ENCODE measurements around the gene ESD. TPM values are rescaled to one million over a fixed set of nuclear protein-coding genes. Genes with fewer than 3 reads are reported as not detected.

Gene ESD
- total and polyA plus RNA-seq, 2 donors, result 139 to 177 TPM

GRCh38 chr13:46749951-46750350 lies 47.0 kb downstream of the ESD start:
- H3K27ac ChIP-seq (ENCODE audit: low read depth), result no peak overlapping the region
- WGBS, result 65% methylated on average over 2 of the region's 2 CpGs
- H3K36me3 ChIP-seq (ENCODE audit: insufficient read depth), result no peaks in the 10 kb centered on the region
- no peaks in the 10 kb centered on the region for H3K4me1 ChIP-seq (ENCODE audit: insufficient read depth)
- DNase-seq (ENCODE audit: extremely low spot score), result no peak
- no peak overlapping the region for H3K4me3 ChIP-seq (ENCODE audit: low read depth, low read length)

- 65% methylated on average over 4 of the region's 4 CpGs for WGBS
- no peak for DNase-seq (ENCODE audit: extremely low spot score)
- Histone ChIP-seq H3K4me3 (ENCODE audit: low read depth, low read length) (no peak overlapping the region), H3K36me3 (ENCODE audit: insufficient read depth) (no peaks in the 10 kb centered on the region), H3K27ac (ENCODE audit: low read depth) (no peak overlapping the region), H3K4me1 (ENCODE audit: insufficient read depth) (no peaks in the 10 kb centered on the region)
These were observed 48.7 kb downstream of the ESD start for GRCh38 chr13:46748300-46748699.

DNA sequence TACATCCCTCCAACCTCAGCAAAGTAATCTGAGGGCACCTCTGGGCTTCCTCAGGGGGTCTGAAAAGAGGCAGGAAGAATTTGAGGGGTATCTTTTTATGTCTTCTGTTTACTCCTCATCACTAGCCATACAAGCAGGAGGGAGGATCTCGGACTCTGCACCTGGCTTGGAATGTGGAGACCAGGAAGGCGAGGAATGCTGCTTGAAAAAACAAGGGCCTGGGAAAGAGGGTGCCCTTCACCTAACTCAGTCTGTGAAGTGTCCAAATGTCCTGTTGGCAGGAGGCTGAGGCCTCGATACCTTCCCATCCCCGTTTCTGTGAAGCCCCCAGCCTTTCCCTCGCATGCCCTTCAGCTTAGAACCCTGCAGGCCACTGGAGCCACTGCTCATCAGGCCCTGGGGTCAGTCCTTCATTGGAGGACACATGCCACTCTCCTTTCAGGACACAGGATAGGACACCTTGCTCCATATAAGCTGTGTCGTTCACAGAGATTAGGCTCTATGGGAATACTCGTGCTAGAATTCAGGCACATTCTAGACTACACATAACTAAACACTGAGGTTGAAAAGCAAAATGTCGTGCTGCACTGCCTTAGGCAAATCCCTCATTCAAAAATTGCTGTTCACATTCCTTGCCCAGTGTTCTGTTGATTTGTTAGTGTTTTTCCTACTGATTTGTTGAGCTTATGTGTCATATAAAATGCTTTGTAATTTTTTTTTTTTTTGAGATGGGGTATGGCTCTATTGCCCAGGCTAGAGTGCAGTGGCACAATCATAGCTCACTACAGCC lies 49.7 kb downstream of the ESD start:
- DNase-seq (ENCODE audit: extremely low spot score), result no peak
- Histone ChIP-seq H3K36me3 (ENCODE audit: insufficient read depth) (no peaks in the 10 kb centered on the region), H3K4me1 (ENCODE audit: insufficient read depth) (no peaks in the 10 kb centered on the region), H3K27ac (ENCODE audit: low read depth) (no peak overlapping the region), H3K4me3 (ENCODE audit: low read depth, low read length) (no peak overlapping the region)
- WGBS, result 97% methylated on average over 8 of the region's 8 CpGs

DNA sequence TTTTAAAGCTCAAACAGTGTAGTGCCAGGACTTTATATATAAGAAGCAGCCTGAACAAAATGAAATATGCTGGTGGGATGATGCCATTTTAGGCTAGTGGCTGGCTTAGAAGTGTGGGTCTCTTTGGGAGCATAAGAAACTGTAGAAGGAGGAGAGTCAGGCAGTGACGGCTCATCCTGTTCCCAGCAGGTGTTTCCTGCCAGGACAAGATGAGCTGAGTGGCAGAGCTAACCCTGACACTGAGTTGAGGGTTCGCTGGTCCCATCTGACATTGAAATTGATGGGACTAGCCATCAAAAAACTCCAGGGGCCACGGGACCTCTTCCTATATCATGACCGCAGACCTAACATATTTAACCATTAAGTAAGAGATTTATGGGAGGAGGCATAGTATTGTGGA lies 51.3 kb downstream of the ESD start:
- H3K36me3 ChIP-seq (ENCODE audit: insufficient read depth), result no peaks in the 10 kb centered on the region

GRCh38 chr13:46745062-46745461 lies 51.9 kb downstream of the ESD start:
- WGBS, result 93% methylated on average over 4 of the region's 4 CpGs
- Histone ChIP-seq H3K4me3 (ENCODE audit: low read depth, low read length) (no peak overlapping the region), H3K27ac (ENCODE audit: low read depth) (no peak overlapping the region), H3K4me1 (ENCODE audit: insufficient read depth) (no peaks in the 10 kb centered on the region), H3K36me3 (ENCODE audit: insufficient read depth) (no peaks in the 10 kb centered on the region)
- no peak for DNase-seq (ENCODE audit: extremely low spot score)

More for the DNA sequence above, 51.3 kb downstream of the ESD start:
- Histone ChIP-seq H3K4me3 (ENCODE audit: low read depth, low read length) (no peak overlapping the region), H3K27ac (ENCODE audit: low read depth) (no peak overlapping the region), H3K4me1 (ENCODE audit: insufficient read depth) (no peaks in the 10 kb centered on the region)
- 89% methylated on average over 4 of the region's 4 CpGs for WGBS
- DNase-seq (ENCODE audit: extremely low spot score), result no peak

GRCh38 chr13:46743191-46743590 lies 53.8 kb downstream of the ESD start:
- no peak for DNase-seq (ENCODE audit: extremely low spot score)
- Histone ChIP-seq H3K4me3 (ENCODE audit: low read depth, low read length) (no peak overlapping the region), H3K27ac (ENCODE audit: low read depth) (no peak overlapping the region), H3K4me1 (ENCODE audit: insufficient read depth) (no peaks in the 10 kb centered on the region), H3K36me3 (ENCODE audit: insufficient read depth) (no peaks in the 10 kb centered on the region)
- 77% methylated on average over 2 of the region's 2 CpGs for WGBS

GRCh38 chr13:46739447-46740098 lies 57.4 kb downstream of the ESD start:
- 87% methylated on average over 4 of the region's 4 CpGs for WGBS
- Histone ChIP-seq H3K36me3 (ENCODE audit: insufficient read depth) (no peaks in the 10 kb centered on the region), H3K27ac (ENCODE audit: low read depth) (no peak overlapping the region), H3K4me1 (ENCODE audit: insufficient read depth) (no peaks in the 10 kb centered on the region), H3K4me3 (ENCODE audit: low read depth, low read length) (no peak overlapping the region)
- DNase-seq (ENCODE audit: extremely low spot score), result no peak

DNA sequence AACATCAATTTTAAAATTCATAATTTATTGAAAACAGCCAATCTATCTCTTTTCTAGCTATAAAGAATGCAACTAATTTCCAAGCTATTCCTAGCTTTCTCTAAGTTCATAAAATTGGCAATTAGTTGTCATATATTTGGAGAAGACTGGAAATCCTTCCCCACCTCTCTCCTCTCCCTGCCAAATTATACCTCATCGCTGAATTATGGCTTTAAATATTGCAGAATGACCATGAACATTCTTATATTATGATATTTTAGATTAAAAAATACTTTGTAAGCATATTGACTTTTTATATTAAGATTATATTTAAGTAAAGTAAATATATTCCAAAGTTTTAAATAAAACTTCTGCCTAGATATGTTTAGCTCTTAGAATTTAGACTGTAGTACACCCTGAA lies 58.2 kb downstream of the ESD start:
- H3K4me3 ChIP-seq (ENCODE audit: low read depth, low read length), result no peak overlapping the region
- no peak overlapping the region for H3K27ac ChIP-seq (ENCODE audit: low read depth)
- WGBS, result 88% methylated on average over 1 of the region's 1 CpG
- no peak for DNase-seq (ENCODE audit: extremely low spot score)
- no peaks in the 10 kb centered on the region for H3K36me3 ChIP-seq (ENCODE audit: insufficient read depth)
- no peaks in the 10 kb centered on the region for H3K4me1 ChIP-seq (ENCODE audit: insufficient read depth)

DNA sequence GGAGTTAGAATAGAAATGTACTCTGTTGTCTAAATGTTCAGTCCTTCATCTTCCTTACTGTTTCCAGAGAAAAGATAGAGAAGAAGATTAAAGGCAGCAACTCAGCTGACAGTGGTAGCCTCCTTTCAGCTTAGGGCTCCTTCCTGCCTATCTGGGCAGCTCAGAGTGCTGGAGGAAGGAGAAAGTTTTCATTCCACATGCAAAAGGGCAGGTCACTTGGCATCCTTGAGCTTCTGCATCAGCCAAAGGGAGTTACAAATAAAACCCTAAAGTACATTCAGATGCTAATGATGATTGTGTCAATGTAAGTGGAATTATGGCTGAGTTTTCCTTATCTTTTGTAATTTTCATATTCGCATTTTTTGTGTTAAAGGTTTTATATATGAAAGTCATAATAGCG lies 58.9 kb downstream of the ESD start:
- Histone ChIP-seq H3K4me3 (ENCODE audit: low read depth, low read length) (no peak overlapping the region), H3K36me3 (ENCODE audit: insufficient read depth) (no peaks in the 10 kb centered on the region), H3K27ac (ENCODE audit: low read depth) (no peak overlapping the region), H3K4me1 (ENCODE audit: insufficient read depth) (no peaks in the 10 kb centered on the region)
- no peak for DNase-seq (ENCODE audit: extremely low spot score)
- WGBS, result 74% methylated on average over 2 of the region's 2 CpGs

DNA sequence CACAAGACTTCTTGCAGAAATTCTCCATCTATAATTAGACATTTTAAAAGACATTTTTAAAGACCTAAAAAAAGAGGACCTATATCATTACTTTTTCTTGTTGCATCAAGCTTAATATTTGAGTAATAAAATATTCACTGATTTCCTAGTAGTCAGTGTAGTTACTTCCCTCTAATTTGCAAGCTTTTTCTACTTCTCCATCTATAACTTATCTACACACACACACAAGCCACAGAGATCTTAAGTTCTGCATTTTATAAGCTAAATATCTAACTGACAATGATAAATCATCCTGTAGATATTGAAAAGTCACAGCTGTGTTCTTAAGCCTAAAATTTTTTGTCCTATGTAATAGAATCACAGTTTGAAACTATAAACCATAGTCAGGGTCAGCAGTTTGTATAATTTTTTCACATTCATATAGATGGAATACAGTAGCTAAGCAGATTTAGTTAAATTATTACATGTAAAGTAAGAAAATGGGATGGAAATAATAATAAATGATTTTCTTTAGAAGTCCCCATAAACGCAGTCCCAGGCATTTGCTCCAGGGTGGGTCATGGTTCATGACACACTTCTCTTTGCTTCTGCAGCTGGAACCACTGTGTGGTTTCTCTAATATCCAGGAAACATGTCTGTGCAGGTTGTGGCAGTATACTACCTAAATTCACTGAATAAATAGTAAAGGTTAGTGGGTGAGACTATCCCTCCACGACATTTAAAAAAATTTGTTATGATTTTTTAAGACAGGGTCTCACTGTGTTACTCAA lies 60.2 kb downstream of the ESD start:
- Histone ChIP-seq H3K4me3 (ENCODE audit: low read depth, low read length) (no peak overlapping the region), H3K27ac (ENCODE audit: low read depth) (no peak overlapping the region), H3K4me1 (ENCODE audit: insufficient read depth) (no peaks in the 10 kb centered on the region), H3K36me3 (ENCODE audit: insufficient read depth) (peaks cover 2% of the 10 kb centered on the region)
- WGBS, result 66% methylated on average over 2 of the region's 2 CpGs
- DNase-seq (ENCODE audit: extremely low spot score), result no peak

DNA sequence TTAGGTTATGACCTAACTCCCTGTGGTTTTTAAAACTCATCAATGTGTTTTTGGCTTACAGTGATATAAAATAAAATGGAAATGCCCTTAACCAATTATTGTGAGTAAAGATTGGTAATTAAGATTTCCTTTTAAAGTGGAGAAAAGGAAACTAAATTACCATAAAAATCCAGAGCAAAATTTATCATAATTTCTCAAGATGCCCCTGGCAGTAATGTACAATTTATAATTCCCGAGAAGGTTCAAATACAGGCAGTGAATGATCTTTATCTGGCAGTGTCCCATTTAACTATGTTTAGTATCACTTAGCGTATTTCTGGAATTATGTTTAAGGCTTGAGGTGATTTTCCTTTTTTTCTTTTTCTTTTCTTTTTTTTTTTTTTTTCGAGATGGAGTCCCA lies 61.5 kb downstream of the ESD start:
- H3K4me1 ChIP-seq (ENCODE audit: insufficient read depth), result no peaks in the 10 kb centered on the region
- H3K27ac ChIP-seq (ENCODE audit: low read depth), result no peak overlapping the region
- H3K36me3 ChIP-seq (ENCODE audit: insufficient read depth), result peaks cover 2% of the 10 kb centered on the region
- no peak for DNase-seq (ENCODE audit: extremely low spot score)
- no peak overlapping the region for H3K4me3 ChIP-seq (ENCODE audit: low read depth, low read length)
- 90% methylated on average over 3 of the region's 3 CpGs for WGBS

- peaks cover 2% of the 10 kb centered on the region for H3K36me3 ChIP-seq (ENCODE audit: insufficient read depth)
- H3K4me3 ChIP-seq (ENCODE audit: low read depth, low read length), result no peak overlapping the region
- H3K4me1 ChIP-seq (ENCODE audit: insufficient read depth), result no peaks in the 10 kb centered on the region
- no peak overlapping the region for H3K27ac ChIP-seq (ENCODE audit: low read depth)
- 89% methylated on average over 6 of the region's 6 CpGs for WGBS
- no peak for DNase-seq (ENCODE audit: extremely low spot score)
These were observed 65.4 kb downstream of the ESD start for GRCh38 chr13:46731535-46731934.

DNA sequence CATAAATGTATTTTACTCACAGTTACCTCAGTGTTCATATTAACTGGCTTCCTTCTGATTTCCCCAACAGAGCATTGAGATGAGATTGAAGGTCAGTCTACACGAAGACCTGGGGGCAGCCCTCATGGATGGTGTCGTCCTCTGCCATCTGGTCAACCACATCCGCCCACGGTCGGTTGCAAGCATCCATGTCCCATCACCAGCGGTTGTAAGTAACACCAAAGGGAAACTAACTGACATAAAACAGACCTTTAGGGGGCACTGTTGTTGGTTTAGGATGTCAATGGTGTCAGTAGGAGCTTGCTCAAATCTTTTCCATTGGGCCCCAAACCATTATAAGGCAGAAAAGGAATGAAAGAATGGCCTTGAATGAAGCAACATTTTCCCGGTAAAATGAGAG lies 68.2 kb downstream of the ESD start:
- no peak overlapping the region for H3K4me3 ChIP-seq (ENCODE audit: low read depth, low read length)
- no peak overlapping the region for H3K27ac ChIP-seq (ENCODE audit: low read depth)
- no peaks in the 10 kb centered on the region for H3K4me1 ChIP-seq (ENCODE audit: insufficient read depth)
- no peak for DNase-seq (ENCODE audit: extremely low spot score)
- peaks cover 2% of the 10 kb centered on the region for H3K36me3 ChIP-seq (ENCODE audit: insufficient read depth)
- WGBS, result 94% methylated on average over 7 of the region's 7 CpGs

GRCh38 chr13:46726347-46726746 lies 70.6 kb downstream of the ESD start:
- WGBS, result 91% methylated on average over 5 of the region's 5 CpGs
- no peaks in the 10 kb centered on the region for H3K4me1 ChIP-seq (ENCODE audit: insufficient read depth)
- no peak overlapping the region for H3K27ac ChIP-seq (ENCODE audit: low read depth)
- H3K36me3 ChIP-seq (ENCODE audit: insufficient read depth), result no peaks in the 10 kb centered on the region
- no peak for DNase-seq (ENCODE audit: extremely low spot score)
- no peak overlapping the region for H3K4me3 ChIP-seq (ENCODE audit: low read depth, low read length)

Data from urinary bladder (tissue), 4 donors.